HEK293 (cell line): ENCODE results near the gene POC5.

Source experiments
- CTCF ChIA-PET: fragments of 350-600 bp; formaldehyde crosslinking; extraction: SDS; loops from one replicate; lab custom pipeline; 2021; ENCODE audit warnings: antibody characterized with exemption; lab: Yijun Ruan, JAX
- POLR2A ChIA-PET: fragments of 300-600 bp; formaldehyde crosslinking; extraction: SDS; loops from one replicate; lab custom pipeline; 2020; ENCODE audit warnings: antibody characterized with exemption, inconsistent platforms; lab: Yijun Ruan, JAX
- H3K27ac ChIP-seq: fragments of 200-500 bp; sonication (Bioruptor generic); 2 replicates; pipeline ENCODE4 v1.5.1; 2014; ENCODE audit warnings: low read depth, low read length, control low read depth, inconsistent platforms; ENCODE audit errors: extremely low read depth
- H3K36me3 ChIP-seq, 2 experiments: fragments of 200-500 bp in 1 of 2; sonication (Bioruptor generic) in 1 of 2; 1 replicate in 1 of 2; 2 replicates in 1 of 2; pipeline ENCODE4 v1.5.1; 2014 to 2017; ENCODE audit warnings: inconsistent platforms in 2 of 2, low read length in 2 of 2; ENCODE audit not compliant: control insufficient read depth in 2 of 2, insufficient read depth in 1 of 2
- H3K4me1 ChIP-seq: fragments of 200-500 bp; sonication (Bioruptor generic); 2 replicates; pipeline ENCODE4 v1.5.1; 2014; ENCODE audit warnings: mild to moderate bottlenecking, low read length, inconsistent platforms; ENCODE audit not compliant: control insufficient read depth, insufficient read depth
- H3K4me3 ChIP-seq: 2 replicates; pipeline ENCODE4 v1.5.1; 2011; ENCODE audit warnings: low read depth, mild to moderate bottlenecking, control low read depth, low read length, moderate library complexity
- H3K9me3 ChIP-seq: fragments of 200-500 bp; sonication (Bioruptor generic); 2 replicates; pipeline ENCODE4 v1.5.1; 2014; ENCODE audit warnings: low read depth, low read length, inconsistent platforms; ENCODE audit not compliant: control insufficient read depth, insufficient read depth
- AEBP2 ChIP-seq: fragments of 450-650 bp; formaldehyde crosslinking; IDR thresholded peaks from 2 replicates; pipeline ENCODE4 v1.5.1; 2016; ENCODE audit warnings: missing biosample characterization, missing genetic modification characterization, borderline replicate concordance
- GLI2 ChIP-seq: fragments of 450-650 bp; formaldehyde crosslinking; IDR thresholded peaks from 2 replicates; pipeline ENCODE4; 2017; ENCODE audit warnings: missing biosample characterization, missing genetic modification characterization, low read depth, borderline replicate concordance
- GLIS1 ChIP-seq: fragments of 450-650 bp; formaldehyde crosslinking; IDR thresholded peaks from 2 replicates; pipeline ENCODE4 v1.5.1; 2016; ENCODE audit warnings: missing biosample characterization, missing genetic modification characterization
- MEIS1 ChIP-seq: sonication (generic); formaldehyde crosslinking; IDR thresholded peaks from 2 replicates; pipeline ENCODE4 v1.8.1; 2022; ENCODE audit warnings: missing genetic modification reagents, mild to moderate bottlenecking, borderline replicate concordance
- PRDM6 ChIP-seq: fragments of 450-650 bp; formaldehyde crosslinking; IDR thresholded peaks from 2 replicates; pipeline ENCODE4 v1.5.1; 2017; ENCODE audit warnings: missing biosample characterization, missing genetic modification characterization
- TRIM28 ChIP-seq: IDR thresholded peaks from 2 replicates; pipeline ENCODE4 v1.6.1; 2011; ENCODE audit warnings: low read length, control low read depth, borderline replicate concordance
- ZBTB10 ChIP-seq: fragments of 450-650 bp; formaldehyde crosslinking; IDR thresholded peaks from 2 replicates; pipeline ENCODE4 v1.5.1; 2016; ENCODE audit warnings: missing biosample characterization, missing genetic modification characterization
- ZBTB11 ChIP-seq: fragments of 450-650 bp; formaldehyde crosslinking; conservative IDR thresholded peaks from 2 replicates; pipeline ENCODE4 v1.5.1; 2016; ENCODE audit warnings: low read depth, missing biosample characterization, missing genetic modification characterization
- ZFP37 ChIP-seq: fragments of 450-650 bp; formaldehyde crosslinking; IDR thresholded peaks from 2 replicates; pipeline ENCODE4 v1.5.1; 2016; ENCODE audit warnings: missing biosample characterization, missing genetic modification characterization
- ZNF140 ChIP-seq: fragments of 450-650 bp; formaldehyde crosslinking; IDR thresholded peaks from 2 replicates; pipeline ENCODE4 v1.5.1; 2016; ENCODE audit warnings: missing biosample characterization, missing genetic modification characterization
- ZNF292 ChIP-seq: fragments of 450-650 bp; formaldehyde crosslinking; IDR thresholded peaks from 2 replicates; pipeline ENCODE4 v1.5.1; 2016; ENCODE audit warnings: low read depth, missing biosample characterization, missing genetic modification characterization, borderline replicate concordance
- ZNF335 ChIP-seq: fragments of 450-650 bp; formaldehyde crosslinking; conservative IDR thresholded peaks from 2 replicates; pipeline ENCODE4 v1.5.1; 2016; ENCODE audit warnings: missing biosample characterization, missing genetic modification characterization
- ZNF433 ChIP-seq: fragments of 450-650 bp; formaldehyde crosslinking; IDR thresholded peaks from 2 replicates; pipeline ENCODE4 v1.5.1; 2016; ENCODE audit warnings: missing biosample characterization, missing genetic modification characterization, low read depth
- ZNF449 ChIP-seq: fragments of 450-650 bp; formaldehyde crosslinking; IDR thresholded peaks from 2 replicates; pipeline ENCODE4 v1.5.1; 2017; ENCODE audit warnings: missing biosample characterization, mild to moderate bottlenecking, missing genetic modification characterization, moderate library complexity
- ZNF488 ChIP-seq: fragments of 450-650 bp; formaldehyde crosslinking; IDR thresholded peaks from 2 replicates; pipeline ENCODE4 v1.5.1; 2016; ENCODE audit warnings: missing biosample characterization, missing genetic modification characterization
- ZNF701 ChIP-seq: fragments of 450-650 bp; formaldehyde crosslinking; IDR thresholded peaks from 2 replicates; pipeline ENCODE4 v1.5.1; 2016; ENCODE audit warnings: missing biosample characterization, missing genetic modification characterization
- ZNF792 ChIP-seq: fragments of 450-650 bp; formaldehyde crosslinking; IDR thresholded peaks from 2 replicates; pipeline ENCODE4 v1.5.1; 2016; ENCODE audit warnings: missing biosample characterization, missing genetic modification characterization
- ZSCAN16 ChIP-seq: fragments of 450-650 bp; formaldehyde crosslinking; IDR thresholded peaks from 2 replicates; pipeline ENCODE4 v1.5.1; 2016; ENCODE audit warnings: missing biosample characterization, missing genetic modification characterization

POC5 gene

GRCh38 chr5:75672616-75673015 lies 44.6 kb downstream of the POC5 start:
- Histone ChIP-seq H3K27ac (no peak overlapping the region), H3K9me3 (no peaks in the 10 kb centered on the region), H3K4me3 (no peak overlapping the region), H3K36me3 (peaks cover 5 to 37% of the 10 kb centered on the region in 2 experiments), H3K4me1 (peaks cover 7% of the 10 kb centered on the region)
- ChIA-PET POLR2A (no interaction called here), CTCF (no interaction called here)
- TF ChIP-seq ZNF792, result no peak
- no peak for TF ChIP-seq PRDM6 (tag by site-specific recombination)
- TF ChIP-seq ZBTB10 (tag by site-specific recombination), result no peak
- no peak for TF ChIP-seq ZNF701 (tag by site-specific recombination)
- TF ChIP-seq TRIM28, result no peak
- no peak for TF ChIP-seq GLIS1 (tag by site-specific recombination)
- TF ChIP-seq ZNF433 (tag by site-specific recombination), result no peak
- no peak for TF ChIP-seq GLI2
- TF ChIP-seq ZNF488 (tag by site-specific recombination), result no peak
- TF ChIP-seq MEIS1 (CRISPR knock-in tag), result no peak
- TF ChIP-seq ZFP37 (tag by site-specific recombination), result no peak
- TF ChIP-seq ZNF140, result no peak
- no peak for TF ChIP-seq ZBTB11 (tag by site-specific recombination)
- no peak for TF ChIP-seq ZNF449 (tag by site-specific recombination)
- TF ChIP-seq AEBP2 (tag by site-specific recombination), result no peak
- no peak for TF ChIP-seq ZNF292 (tag by site-specific recombination)
- no peak for TF ChIP-seq ZSCAN16 (tag by site-specific recombination)
- no peak for TF ChIP-seq ZNF335 (tag by site-specific recombination)
